GM21576 (cell line): Measurements from ENCODE around the gene TMEM167A.

ENCODE experiments used
- ATAC-seq: cut with Tn5 transposase; IDR thresholded peaks from one replicate; pipeline ENCODE4 v1.9.1; 2021; ENCODE audit warnings: mild to moderate bottlenecking, moderate library complexity; ENCODE audit not compliant: unreplicated experiment

The TMEM167A gene

GRCh38 chr5:83036991-83037575 is 40.1 kb downstream of the TMEM167A start:
- ATAC-seq: no peak

- no peak for ATAC-seq
Observed at GRCh38 chr5:83035373-83036100, 41.7 kb downstream of the TMEM167A start.

DNA sequence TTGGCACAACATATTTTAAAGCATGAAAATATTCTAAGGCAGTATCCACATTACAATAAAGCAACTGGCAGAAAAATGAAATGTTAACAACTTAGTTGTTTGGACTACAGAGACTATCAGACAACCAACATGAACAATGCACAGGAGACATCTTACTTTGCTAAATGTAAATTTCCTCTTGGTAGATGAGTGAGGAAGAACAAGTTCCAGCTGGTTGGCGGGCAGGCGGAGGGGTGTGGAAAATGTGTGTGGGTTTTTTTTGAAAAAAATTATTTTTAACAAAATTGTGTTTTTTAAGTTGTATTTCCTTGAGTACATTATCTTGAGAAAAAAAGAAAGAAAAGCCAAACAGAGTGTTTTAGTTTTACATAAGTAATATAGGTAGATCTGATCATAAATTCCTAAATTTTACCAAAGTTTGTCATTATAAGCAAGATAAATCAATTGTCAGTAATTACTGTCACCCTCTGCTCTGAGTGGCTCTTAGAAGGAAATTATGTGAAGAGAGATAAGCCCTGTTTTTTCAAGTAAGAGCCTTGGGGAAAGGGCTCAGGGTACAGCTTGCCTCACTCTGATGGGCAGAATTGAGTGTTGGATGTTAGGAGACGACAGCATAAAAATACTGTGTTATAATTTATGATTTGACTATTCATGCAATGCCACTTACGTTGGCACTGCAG is 42.5 kb downstream of the TMEM167A start:
- no peak for ATAC-seq

GRCh38 chr5:83034036-83034435 is 43.2 kb downstream of the TMEM167A start:
- no peak for ATAC-seq

GRCh38 chr5:83031381-83031780 is 45.8 kb downstream of the TMEM167A start:
- no peak for ATAC-seq

DNA sequence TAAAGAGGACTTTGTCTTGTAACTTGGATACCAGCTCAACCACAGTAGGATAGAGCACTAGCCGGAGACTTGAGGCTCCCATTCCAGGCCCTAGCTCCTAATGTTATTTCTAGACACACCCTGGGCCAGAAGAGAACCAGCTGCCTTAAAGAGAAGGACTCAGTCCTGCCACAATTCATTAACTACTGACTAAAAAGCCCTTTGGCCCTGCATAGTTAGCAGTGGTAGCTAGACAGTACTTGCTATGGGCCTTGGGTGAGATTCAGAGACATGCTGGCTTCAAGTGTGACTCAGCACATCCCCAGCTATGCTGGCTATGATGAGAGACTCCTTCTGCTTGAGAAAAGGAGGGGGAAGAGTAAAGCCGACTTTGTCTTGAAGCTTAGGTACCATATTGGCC is 47.3 kb downstream of the TMEM167A start:
- ATAC-seq: no peak

DNA sequence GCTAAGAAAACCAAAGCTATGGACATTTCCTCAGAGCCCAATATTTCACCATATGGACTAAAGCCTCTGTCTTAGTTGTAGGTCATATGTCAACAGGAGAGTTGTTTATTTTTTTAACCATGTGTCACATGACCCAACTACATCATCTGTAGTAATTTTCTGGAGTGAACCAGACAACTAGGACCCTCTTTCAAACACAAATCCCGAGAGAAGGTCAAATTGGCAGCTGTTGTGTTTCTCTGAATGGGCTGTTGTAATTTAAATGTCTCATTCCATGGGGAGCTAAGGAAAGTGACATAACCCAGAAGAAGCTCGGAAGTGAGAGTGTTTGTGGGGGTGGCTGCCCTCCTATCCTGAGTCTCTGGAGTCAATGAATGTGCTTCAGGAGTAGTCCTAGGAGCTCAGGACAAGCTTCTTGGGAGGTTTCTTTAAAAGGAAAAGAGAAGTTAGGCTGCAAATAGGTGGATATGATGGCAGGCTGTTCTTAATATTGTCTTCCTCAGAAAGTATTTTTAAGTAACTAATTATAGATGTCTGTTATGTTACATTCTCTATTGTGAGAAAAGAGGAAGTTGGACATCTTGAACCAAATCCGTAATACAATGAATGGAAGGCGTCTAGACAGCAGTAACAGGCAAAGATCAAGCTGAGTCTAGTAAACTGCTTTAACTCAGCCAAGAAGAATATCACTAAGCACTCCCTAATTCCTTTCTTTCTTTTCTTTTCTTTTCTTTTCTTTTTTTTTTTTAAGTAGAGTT is 50.1 kb downstream of the TMEM167A start:
- peak; percentile 95 for ATAC-seq

GRCh38 chr5:83026516-83026915 is 50.7 kb downstream of the TMEM167A start:
- ATAC-seq: peak; percentile 61

DNA sequence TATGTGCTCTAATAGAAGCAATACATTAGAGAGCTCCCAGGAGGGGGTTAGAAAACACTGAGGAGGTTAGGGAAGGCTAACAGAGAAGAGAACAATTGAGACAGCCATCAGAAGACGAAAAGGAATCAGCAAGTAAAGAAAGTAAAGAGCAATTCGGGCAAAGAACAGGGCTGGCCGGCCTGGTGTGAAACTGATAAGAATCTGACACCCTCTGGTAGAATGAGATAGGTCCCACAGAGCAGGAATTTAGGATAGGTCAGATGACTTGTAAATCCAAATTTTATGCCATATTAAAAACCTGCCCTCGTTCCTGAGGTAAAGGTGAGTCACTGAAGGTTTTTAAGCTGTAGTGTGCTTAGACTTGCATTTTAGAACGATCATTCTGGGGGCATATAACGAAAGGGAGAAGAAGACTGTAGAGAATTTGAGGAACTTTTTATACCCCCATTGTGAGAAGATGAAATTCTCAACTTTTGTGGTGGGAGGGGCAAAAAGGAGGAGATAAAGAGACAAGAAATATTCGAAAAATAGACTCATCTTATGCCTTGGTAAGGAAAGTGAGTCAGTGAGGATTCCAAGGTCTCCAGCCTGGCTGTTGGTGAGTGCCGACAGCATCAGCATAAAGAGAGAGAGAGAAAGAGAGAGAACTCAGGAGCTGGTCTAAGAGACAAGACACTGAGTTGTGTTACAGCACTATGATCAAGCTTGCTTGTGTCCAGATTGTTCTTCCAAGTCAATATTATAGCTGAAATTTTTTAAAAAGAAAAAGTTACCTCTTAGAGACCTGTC is 51.3 kb downstream of the TMEM167A start:
- no peak for ATAC-seq

- no peak for ATAC-seq
Observed at GRCh38 chr5:83022334-83022733, 54.9 kb downstream of the TMEM167A start.

DNA sequence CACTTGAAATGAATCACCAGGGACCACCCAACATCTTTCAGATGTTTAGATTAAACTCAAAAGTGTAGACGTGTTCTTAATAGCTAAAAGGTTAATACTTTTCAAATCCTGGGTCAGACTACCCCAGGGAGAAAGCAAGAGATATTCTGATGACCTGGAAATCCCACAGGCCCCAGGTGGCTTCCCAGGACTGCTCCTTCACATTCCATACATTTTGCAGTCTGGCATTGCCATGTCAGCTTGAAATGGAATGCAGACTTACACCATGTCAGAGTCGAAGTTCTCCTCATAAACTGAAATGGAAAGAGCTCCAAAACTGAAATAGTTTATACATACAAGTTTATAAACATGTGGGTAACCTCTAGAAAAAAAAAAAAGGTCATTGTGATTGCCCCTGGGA is 61.5 kb downstream of the TMEM167A start:
- no peak for ATAC-seq

DNA sequence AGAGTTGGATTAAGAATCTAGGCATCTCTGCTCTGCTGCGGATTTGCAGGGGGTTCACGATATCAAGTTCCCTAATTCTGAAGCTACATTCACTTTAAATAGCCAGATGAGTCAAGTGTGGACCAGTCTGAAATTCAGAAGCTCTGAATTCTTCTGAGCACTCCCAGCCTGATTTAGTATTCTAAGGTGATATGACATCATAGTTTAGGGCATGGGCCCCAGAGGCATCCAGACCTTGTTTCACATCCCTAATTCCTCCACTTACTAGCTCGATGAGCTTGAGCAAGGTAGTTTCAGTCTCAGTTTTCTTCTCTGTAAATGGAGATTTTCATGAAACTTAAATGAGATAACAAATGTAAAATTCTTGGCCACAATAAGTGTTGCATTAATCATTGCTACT is 65.2 kb downstream of the TMEM167A start:
- ATAC-seq: peak; percentile 100

GRCh38 chr5:83009408-83009807 is 67.8 kb downstream of the TMEM167A start:
- ATAC-seq: no peak

DNA sequence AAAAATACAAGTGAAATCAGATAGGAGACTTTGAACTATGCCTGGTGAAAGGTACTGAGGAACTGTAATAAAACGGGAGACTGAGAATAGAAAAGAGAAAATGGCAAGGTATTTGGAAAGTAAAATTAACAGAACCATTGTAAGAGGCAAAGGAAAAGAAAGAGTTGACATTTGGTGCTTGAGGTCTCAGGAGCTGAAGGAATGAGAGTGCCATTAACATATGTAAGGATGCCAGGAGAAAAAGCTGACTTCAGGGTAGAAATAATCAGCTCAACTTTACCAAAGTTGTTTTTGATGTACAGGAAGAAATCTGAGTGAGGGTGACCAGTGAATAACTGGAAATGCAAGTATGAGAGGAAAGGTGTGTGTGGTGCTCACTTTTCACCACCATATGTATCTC is 69.4 kb downstream of the TMEM167A start:
- no peak for ATAC-seq

DNA sequence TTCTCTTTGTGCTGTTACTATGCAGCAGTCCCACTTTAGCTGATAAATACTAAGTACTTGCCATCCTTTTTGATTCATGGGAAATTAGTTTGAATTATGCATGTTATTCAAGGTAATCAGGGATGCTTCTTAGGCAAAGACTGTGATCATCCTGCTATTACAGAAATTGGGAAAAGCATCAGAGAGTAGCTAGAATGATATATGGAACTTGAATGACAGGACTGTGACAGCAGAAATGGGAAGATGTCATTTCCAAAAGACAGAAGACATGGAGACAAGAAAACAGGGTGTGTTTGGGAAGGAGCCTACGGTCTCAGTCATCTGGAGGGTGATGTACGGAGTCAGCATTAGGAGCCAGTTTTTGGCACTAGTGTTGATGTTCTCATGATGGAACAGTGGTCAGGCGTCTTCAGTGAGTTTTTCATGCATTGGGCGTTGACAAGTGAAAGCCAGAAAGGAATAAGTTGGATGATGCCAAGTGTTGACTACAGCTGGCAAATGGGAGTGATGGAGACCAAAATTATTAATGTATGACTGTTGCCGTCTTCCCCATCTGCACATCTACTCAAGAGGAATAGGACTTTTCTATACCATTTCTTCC is 70.4 kb downstream of the TMEM167A start:
- no peak for ATAC-seq

DNA sequence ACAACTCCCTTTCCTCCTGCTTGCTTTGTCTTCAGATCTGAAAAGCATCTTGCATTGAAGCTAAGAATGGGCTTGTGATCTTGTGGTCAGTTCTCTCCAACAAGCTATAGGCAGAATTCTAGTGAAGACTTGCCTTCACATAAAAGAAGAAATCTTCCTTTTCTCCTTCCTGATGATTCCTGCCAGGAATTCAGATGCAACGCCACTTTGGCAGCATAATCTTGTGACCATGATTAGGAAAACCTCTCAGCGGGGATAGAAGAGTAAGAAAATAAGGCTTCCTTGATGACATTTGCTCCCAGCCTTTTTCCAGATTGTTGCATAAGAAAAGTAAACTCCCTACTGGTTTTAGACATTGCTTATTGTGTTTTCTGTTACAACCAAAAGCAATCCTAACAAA is 73.4 kb downstream of the TMEM167A start:
- ATAC-seq: no peak
